K562 (cell line): ENCODE results near the gene UCKL1. TPM values are rescaled to one million over a fixed set of nuclear protein-coding genes. Genes with fewer than 3 reads are reported as not detected.

Source experiments
- ATAC-seq: fragments of 200-7000 bp; cut with Tn5 transposase; 3 replicates; pipeline ENCODE4 v1.9.1; 2020; ENCODE audit warnings: moderate library complexity
- BruUV-seq: library from RNA; stranded (reverse); fragments of 400-500 nt; replicated peaks from 2 replicates; lab custom pipeline; 2021; lab: Mats Ljungman, UMichigan
- CTCF ChIA-PET: fragments of 300-600 bp; formaldehyde crosslinking; extraction: SDS; loops from one replicate; lab custom pipeline; 2021; ENCODE audit warnings: low intra/inter-chr PET ratio; lab: Yijun Ruan, JAX
- POLR2A ChIA-PET: fragments of 300-600, 350-650 bp; sonication (Branson Sonifier 250); formaldehyde crosslinking; extraction: SDS; loops from one replicate; lab custom pipeline; 2021; ENCODE audit warnings: antibody characterized with exemption, inconsistent platforms; lab: Yijun Ruan, JAX
- DNase-seq, 4 experiments: peaks; one replicate each; pipeline versions ENCODE4 v3.0.0 to v3.0.0-alpha.2; 2011 to 2018; ENCODE audit warnings: low spot score in 3 of 4, mixed read lengths in 3 of 4; ENCODE audit errors: extremely low read depth in 1 of 4
- FAIRE-seq: peaks from 2 replicates; lab custom pipeline; 2011; peaks lifted over from hg19 to GRCh38; lab: Jason Lieb, UNC
- H2AFZ ChIP-seq: 2 replicates; pipeline ENCODE4 v1.6.0; 2011; ENCODE audit warnings: low read depth, low read length, control low read depth, inconsistent platforms
- H3K27ac ChIP-seq: fragments of 200-600 bp; 3 replicates; pipeline ENCODE4 v1.8.0; 2011; ENCODE audit warnings: low read depth, mild to moderate bottlenecking, control low read depth, inconsistent platforms, low read length, moderate library complexity, mixed read lengths; ENCODE audit errors: extremely low read depth
- H3K27me3 ChIP-seq, 2 experiments: fragments of 300-600 bp in 1 of 2; 2 replicates in 1 of 2; 3 replicates in 1 of 2; pipeline versions ENCODE4 v1.6.0 to v1.8.0; 2011; ENCODE audit warnings: inconsistent platforms in 2 of 2, low read length in 2 of 2, mild to moderate bottlenecking in 1 of 2, mixed read lengths in 1 of 2, moderate library complexity in 1 of 2; ENCODE audit not compliant: control insufficient read depth in 2 of 2, insufficient read depth in 2 of 2
- H3K36me3 ChIP-seq: fragments of 300-600 bp; 3 replicates; pipeline ENCODE4 v1.8.0; 2011; ENCODE audit warnings: mild to moderate bottlenecking, low read length, inconsistent platforms; ENCODE audit not compliant: control insufficient read depth, insufficient read depth
- H3K4me1 ChIP-seq, 2 experiments: fragments of 200-600 bp in 1 of 2; replicated peaks in 1 of 2; 2 replicates in 1 of 2; 3 replicates in 1 of 2; pipeline versions ENCODE4 v1.5.1 to v1.8.0; 2011; ENCODE audit warnings: inconsistent platforms in 2 of 2, low read length in 2 of 2, mild to moderate bottlenecking in 1 of 2, mixed read lengths in 1 of 2, moderate library complexity in 1 of 2; ENCODE audit not compliant: control insufficient read depth in 2 of 2, insufficient read depth in 2 of 2
- H3K4me2 ChIP-seq: 2 replicates; pipeline ENCODE4 v1.6.1; 2011; ENCODE audit warnings: low read length, control low read depth, inconsistent platforms, mixed read lengths; ENCODE audit not compliant: insufficient read depth
- H3K4me3 ChIP-seq: fragments of 200-600 bp; sonication (generic), shearing (Covaris generic); 2 replicates; pipeline ENCODE4 v1.5.1; 2016; ENCODE audit warnings: control low read depth, inconsistent platforms
- H3K79me2 ChIP-seq: fragments of 200-600 bp; 3 replicates; pipeline ENCODE4 v1.8.0; 2011; ENCODE audit warnings: low read length, inconsistent platforms; ENCODE audit not compliant: control insufficient read depth, insufficient read depth
- H3K9ac ChIP-seq, 2 experiments: 2 replicates each; pipeline versions ENCODE4 v1.6.0 to v1.6.1; 2011; ENCODE audit warnings: low read depth in 2 of 2, low read length in 2 of 2, control low read depth in 1 of 2, inconsistent platforms in 1 of 2, mild to moderate bottlenecking in 1 of 2, mixed read lengths in 1 of 2; ENCODE audit not compliant: insufficient read depth in 1 of 2
- H3K9me1 ChIP-seq: one replicate; pipeline ENCODE4 v1.6.0; 2011; ENCODE audit warnings: inconsistent platforms, mild to moderate bottlenecking, low read length, moderate library complexity; ENCODE audit not compliant: control insufficient read depth, insufficient read depth
- H3K9me3 ChIP-seq: replicated peaks from 2 replicates; pipeline ENCODE4 v1.5.1; 2011; ENCODE audit warnings: low read depth, low read length, inconsistent platforms; ENCODE audit not compliant: control insufficient read depth, insufficient read depth
- H4K20me1 ChIP-seq: replicated peaks from 2 replicates; pipeline ENCODE4 v1.6.1; 2011; ENCODE audit warnings: low read length, inconsistent platforms, mixed read lengths; ENCODE audit not compliant: control insufficient read depth, insufficient read depth
- GTF2B ChIP-seq: IDR thresholded peaks from 2 replicates; pipeline ENCODE4 v1.6.1; 2011; ENCODE audit not compliant: insufficient read length; ENCODE audit errors: extremely low read depth
- MAFF ChIP-seq: IDR thresholded peaks from 2 replicates; pipeline ENCODE4 v1.6.1; 2012; ENCODE audit warnings: low read length, improper control_type of control experiment
- MEIS2 ChIP-seq: fragments of 450-650 bp; IDR thresholded peaks from 2 replicates; pipeline ENCODE4 v1.6.1; 2014; ENCODE audit warnings: mild to moderate bottlenecking; ENCODE audit not compliant: partially characterized antibody
- POLR2G ChIP-seq: fragments of 200-400 bp; formaldehyde crosslinking; IDR thresholded peaks from 2 replicates; pipeline ENCODE4 v1.6.1; 2017; ENCODE audit warnings: low read depth, mild to moderate bottlenecking, antibody characterized with exemption, low read length, moderate library complexity
- RBM22 ChIP-seq: fragments of 200-400 bp; formaldehyde crosslinking; IDR thresholded peaks from 2 replicates; pipeline ENCODE4 v1.6.1; 2018; ENCODE audit warnings: low read length, low read depth; ENCODE audit not compliant: poor library complexity, severe bottlenecking
- RREB1 ChIP-seq: fragments of 250-450 bp; sonication (Bioruptor Pico); IDR thresholded peaks from 2 replicates; pipeline ENCODE4 v1.4.0; 2020
- SMARCB1 ChIP-seq: IDR thresholded peaks from 2 replicates; pipeline ENCODE4 v1.6.1; 2011; ENCODE audit warnings: improper control_type of control experiment, low read depth; ENCODE audit not compliant: insufficient read length
- TARDBP ChIP-seq: fragments of 450-650 bp; IDR thresholded peaks from 2 replicates; pipeline ENCODE4 v1.6.1; 2016
- WGBS: fragments of 100-300 bp; shearing (Covaris generic); methylation state at CpG from one replicate; pipeline ENCODE4 v1.1.6; 2016; ENCODE audit warnings: low coverage, mixed read lengths; ENCODE audit not compliant: insufficient coverage; ENCODE audit errors: missing lambda C conversion rate; 5-methylcytosine and 5-hydroxymethylcytosine counted together
- in situ Hi-C: fragments of 300-500 bp; cut with MboI; formaldehyde crosslinking; loops from 4 replicates; pipeline ENCODE4 v1.15.0; 2018; ENCODE audit warnings: inconsistent platforms, mixed read lengths
- intact Hi-C: fragments of 100-400 bp; cut with micrococcal nuclease; formaldehyde crosslinking; loops from 2 replicates; pipeline ENCODE4 v1.14.2; 2022
- polyA plus RNA-seq, 8 experiments: library from polyadenylated mRNA; depleted of rRNA in 4 of 8; stranded (reverse) in 5 of 8; unstranded in 3 of 8; fragments of >200 nt; fragmentation: Nextera tagmentation in 2 of 8; fragmentation: Illumina TruSeq in 1 of 8; extraction: Ambion mirVana in 2 of 8; extraction: Trizol in 1 of 8; gene quantifications; 2 replicates each; pipeline versions ENCODE4 v1.2.1 to v1.2.3, GENCODE V29; 2011 to 2014; ENCODE audit warnings: inconsistent platforms in 1 of 8, missing spikeins in 1 of 8
- total RNA-seq, 7 experiments: library from RNA; depleted of rRNA in 6 of 7; stranded (reverse); fragments of >200 nt in 6 of 7; fragmentation: Illumina TruSeq in 2 of 7; extraction: Trizol in 2 of 7; gene quantifications; 2 replicates each; pipeline versions ENCODE4 v1.2.1 to v1.2.3, GENCODE V29; 2011 to 2021; ENCODE audit warnings: low replicate concordance in 1 of 7

UCKL1 gene
- total and polyA plus RNA-seq, 9 of the 15 experiments (the other 6 are each of a cell fraction or from before 2014, with no cell fraction given) = 3.1 to 52.8 (median 24.2) TPM

- FAIRE-seq = no peak
- TF ChIP-seq GTF2B = no peak
- peak; percentile 15 for TF ChIP-seq RBM22
- TF ChIP-seq MAFF = no peak
- TF ChIP-seq RREB1 (CRISPR knock-in tag) = no peak
- TF ChIP-seq MEIS2 = no peak
- TF ChIP-seq TARDBP = no peak
- no peak for TF ChIP-seq SMARCB1
- TF ChIP-seq POLR2G = peak; percentile 58; the same call in 1 of the 2 replicates
- POLR2A ChIA-PET = interaction anchor here (0.7 kb wide), 1 partner anchor 165 kb away, joined by 3 read pairs; no protein-coding TSS in a partner anchor
- no peak for ATAC-seq
- Histone ChIP-seq H3K27me3 (no peaks in the 10 kb centered on the region), H4K20me1 (peaks cover 68% of the 10 kb centered on the region), H3K4me3 (no peak overlapping the region), H2AFZ (no peak overlapping the region), H3K36me3 (peaks cover 66% of the 10 kb centered on the region; the same call in 2 of the 3 replicates), H3K9ac (peak overlapping the region in 1 of 2 experiments; percentile 77; a peak in 2 of 4 replicates), H3K4me1 (peaks cover 26 to 92% of the 10 kb centered on the region in 2 experiments), H3K4me2 (no peak overlapping the region), H3K9me1 (peaks cover 19% of the 10 kb centered on the region), H3K9me3 (no peaks in the 10 kb centered on the region), H3K27ac (no peak overlapping the region), H3K79me2 (peaks cover 69% of the 10 kb centered on the region)
- DNase-seq = no peak
- in situ Hi-C loops (no loop called here), intact Hi-C loops (no loop called here)
- BruUV-seq = no TSS peak
- WGBS = 88% methylated on average over 9 of the region's 15 CpGs
- CTCF ChIA-PET = no interaction called here
Measured at GRCh38 chr20:63946986-63947637, 9.1 kb downstream of the UCKL1 start.
